ENCODE results near the gene ARL4C.

The ARL4C gene

GRCh38 chr2:234453216-234453615 lies 43.7 kb downstream of the ARL4C start:
- no peak overlapping the region for H3K4me3 ChIP-seq
- no peak for TF ChIP-seq CTCF (IDR thresholded peaks at IDR 0.05)
- no peak for DNase-seq (ENCODE audit: low spot score)
- H3K27ac ChIP-seq = no peak overlapping the region

GRCh38 chr2:234451852-234452625 lies 44.8 kb downstream of the ARL4C start:
- TF ChIP-seq CTCF (IDR thresholded peaks at IDR 0.05) = no peak
- H3K4me3 ChIP-seq = no peak overlapping the region
- H3K27ac ChIP-seq = peak overlapping the region in 1 of 2 donors; percentile 4
- DNase-seq (ENCODE audit: low spot score) = no peak

GRCh38 chr2:234451242-234451641 lies 45.6 kb downstream of the ARL4C start:
- DNase-seq (ENCODE audit: low spot score) = no peak
- TF ChIP-seq CTCF (IDR thresholded peaks at IDR 0.05) = no peak
- no peak overlapping the region for H3K4me3 ChIP-seq
- H3K27ac ChIP-seq = peak overlapping the region in 1 of 2 donors; percentile 4

- no peak overlapping the region for H3K27ac ChIP-seq
- no peak for TF ChIP-seq CTCF (IDR thresholded peaks at IDR 0.05)
- H3K4me3 ChIP-seq = no peak overlapping the region
- DNase-seq (ENCODE audit: low spot score) = no peak
Observed at GRCh38 chr2:234450431-234451124, 46.3 kb downstream of the ARL4C start.

- Histone ChIP-seq H3K27ac (no peak overlapping the region), H3K4me3 (no peak overlapping the region)
- no peak for TF ChIP-seq CTCF (IDR thresholded peaks at IDR 0.05)
- DNase-seq (ENCODE audit: low spot score) = no peak
Observed at GRCh38 chr2:234448506-234449184, 48.2 kb downstream of the ARL4C start.

- no peak for TF ChIP-seq CTCF (IDR thresholded peaks at IDR 0.05)
- H3K27ac ChIP-seq = no peak overlapping the region
- DNase-seq (ENCODE audit: low spot score) = no peak
- no peak overlapping the region for H3K4me3 ChIP-seq
Observed at GRCh38 chr2:234447963-234448362, 48.9 kb downstream of the ARL4C start.

All from coronary artery (tissue), 2 donors.